H1 (cell line): ENCODE measurements around the gene ITGAV. TPM values are rescaled to one million over a fixed set of nuclear protein-coding genes. Genes with fewer than 3 reads are reported as not detected.

Source experiments
- CTCF ChIA-PET: fragments of 300-600 bp; sonication (Branson Sonifier 250); formaldehyde crosslinking; loops from one replicate; lab custom pipeline; 2021; ENCODE audit not compliant: partially characterized antibody; lab: Charles Lee
- POLR2A ChIA-PET: fragments of 300-600 bp; sonication (Branson Sonifier 250); formaldehyde crosslinking; loops from one replicate; lab custom pipeline; 2021; ENCODE audit warnings: inconsistent platforms; ENCODE audit not compliant: partially characterized antibody; lab: Charles Lee
- DNase-seq, 2 experiments: peaks; one replicate each; pipeline versions ENCODE4 v3.0.0 to v3.0.0-alpha.2; 2010 to 2022; ENCODE audit warnings: low spot score in 2 of 2, low read depth in 1 of 2, mixed read lengths in 1 of 2
- FAIRE-seq: peaks from 2 replicates; lab custom pipeline; 2011; peaks lifted over from hg19 to GRCh38; lab: Jason Lieb, UNC
- H2AFZ ChIP-seq: 2 replicates; pipeline ENCODE4 v1.8.1; 2012; ENCODE audit warnings: low read length, inconsistent platforms
- H2AK5ac ChIP-seq: 2 replicates; pipeline ENCODE4 v1.6.1; 2013; ENCODE audit warnings: low read depth, low read length
- H2BK120ac ChIP-seq: replicated peaks from 2 replicates; pipeline ENCODE3; 2013; ENCODE audit warnings: low read depth, low read length, inconsistent platforms
- H2BK12ac ChIP-seq: 2 replicates; pipeline ENCODE4 v1.6.1; 2013; ENCODE audit warnings: low read depth, low read length
- H2BK15ac ChIP-seq: 2 replicates; pipeline ENCODE4 v1.6.1; 2013; ENCODE audit warnings: low read length
- H2BK20ac ChIP-seq: 2 replicates; pipeline ENCODE4 v1.6.1; 2013; ENCODE audit warnings: low read length
- H2BK5ac ChIP-seq: 2 replicates; pipeline ENCODE4 v1.6.1; 2013; ENCODE audit warnings: low read depth, low read length
- H3K14ac ChIP-seq: 2 replicates; pipeline ENCODE4 v1.6.1; 2013; ENCODE audit warnings: inconsistent platforms; ENCODE audit not compliant: insufficient read length
- H3K18ac ChIP-seq: 2 replicates; pipeline ENCODE4 v1.6.1; 2013; ENCODE audit warnings: low read length; ENCODE audit errors: extremely low read depth
- H3K23ac ChIP-seq: 2 replicates; pipeline ENCODE4 v1.6.1; 2013; ENCODE audit warnings: inconsistent platforms; ENCODE audit not compliant: insufficient read length
- H3K23me2 ChIP-seq: 2 replicates; pipeline ENCODE4 v1.6.1; 2013; ENCODE audit warnings: low read depth, low read length
- H3K27ac ChIP-seq: 2 replicates; pipeline ENCODE4 v1.6.1; 2011; ENCODE audit warnings: low read depth, low read length, inconsistent platforms
- H3K27me3 ChIP-seq, 4 experiments: replicated peaks in 1 of 4; 1 replicate in 1 of 4; 2 replicates in 3 of 4; pipeline versions ENCODE4 v1.6.1 to v1.8.1; 2011 to 2013; ENCODE audit warnings: low read length in 3 of 4, mild to moderate bottlenecking in 3 of 4, inconsistent platforms in 2 of 4, mixed read lengths in 2 of 4, moderate library complexity in 1 of 4; ENCODE audit not compliant: control insufficient read depth in 3 of 4, insufficient read depth in 3 of 4; ENCODE audit errors: extremely low read depth in 1 of 4
- H3K36me3 ChIP-seq, 4 experiments: 2 replicates each; pipeline versions ENCODE4 v1.6.1 to v1.8.1; 2011 to 2013; ENCODE audit warnings: mild to moderate bottlenecking in 4 of 4, low read length in 3 of 4, moderate library complexity in 2 of 4, control low read depth in 1 of 4, inconsistent platforms in 1 of 4; ENCODE audit not compliant: insufficient read depth in 4 of 4, control insufficient read depth in 2 of 4
- H3K4ac ChIP-seq: replicated peaks from 2 replicates; pipeline ENCODE3; 2013; ENCODE audit warnings: low read length, low read depth, mixed read lengths, inconsistent platforms; ENCODE audit not compliant: insufficient read length
- H3K4me1 ChIP-seq, 4 experiments: replicated peaks in 1 of 4; 1 replicate in 1 of 4; 2 replicates in 3 of 4; pipeline versions ENCODE4 v1.6.1 to v1.8.1; 2011 to 2013; ENCODE audit warnings: low read length in 3 of 4, inconsistent platforms in 2 of 4, mixed read lengths in 1 of 4; ENCODE audit not compliant: insufficient read depth in 4 of 4, control insufficient read depth in 3 of 4
- H3K4me2 ChIP-seq, 2 experiments: 2 replicates each; pipeline versions ENCODE4 v1.6.1 to v1.8.1; 2011 to 2013; ENCODE audit warnings: low read depth in 2 of 2, low read length in 2 of 2, control low read depth in 1 of 2, inconsistent platforms in 1 of 2, mild to moderate bottlenecking in 1 of 2; ENCODE audit not compliant: insufficient read depth in 1 of 2
- H3K4me3 ChIP-seq, 4 experiments: fragments of 200-600, 300-600 bp in 1 of 4; sonication (generic), shearing (Covaris generic), sonication (Bioruptor Twin) in 1 of 4; 2 replicates each; pipeline versions ENCODE4 v1.5.1 to v1.8.1; 2011 to 2016; ENCODE audit warnings: low read length in 4 of 4, low read depth in 3 of 4, control low read depth in 2 of 4, inconsistent platforms in 2 of 4, mild to moderate bottlenecking in 2 of 4, mixed read lengths in 1 of 4, moderate library complexity in 1 of 4; ENCODE audit not compliant: insufficient read depth in 2 of 4; ENCODE audit errors: extremely low read depth in 1 of 4
- H3K56ac ChIP-seq: replicated peaks from 2 replicates; pipeline ENCODE3; 2013; ENCODE audit warnings: low read depth, mild to moderate bottlenecking, mixed read lengths, low read length, inconsistent platforms; ENCODE audit not compliant: insufficient read length
- H3K79me1 ChIP-seq: 2 replicates; pipeline ENCODE4 v1.6.1; 2013; ENCODE audit warnings: low read depth, low read length, control low read depth
- H3K79me2 ChIP-seq, 2 experiments: 2 replicates each; pipeline versions ENCODE4 v1.6.1 to v1.8.1; 2012 to 2013; ENCODE audit warnings: low read length in 2 of 2, mild to moderate bottlenecking in 2 of 2, inconsistent platforms in 1 of 2; ENCODE audit not compliant: insufficient read depth in 2 of 2, control insufficient read depth in 1 of 2
- H3K9ac ChIP-seq, 4 experiments: replicated peaks in 1 of 4; 1 replicate in 1 of 4; 2 replicates in 3 of 4; pipeline versions ENCODE4 v1.6.1 to v1.8.1; 2011 to 2013; ENCODE audit warnings: low read depth in 3 of 4, low read length in 3 of 4, control low read depth in 2 of 4, mild to moderate bottlenecking in 2 of 4, moderate library complexity in 2 of 4, inconsistent platforms in 1 of 4; ENCODE audit errors: extremely low read depth in 1 of 4
- H3K9me3 ChIP-seq, 2 experiments: 2 replicates each; pipeline versions ENCODE4 v1.6.1 to v1.8.1; 2012 to 2013; ENCODE audit warnings: mild to moderate bottlenecking in 2 of 2, moderate library complexity in 2 of 2, control low read depth in 1 of 2, inconsistent platforms in 1 of 2, low read depth in 1 of 2, low read length in 1 of 2, mixed read lengths in 1 of 2; ENCODE audit not compliant: insufficient read depth in 2 of 2
- H4K20me1 ChIP-seq, 2 experiments: replicated peaks in 1 of 2; 2 replicates each; pipeline versions ENCODE3 to v1.8.1; 2011 to 2013; ENCODE audit warnings: inconsistent platforms in 2 of 2, low read length in 2 of 2, mild to moderate bottlenecking in 1 of 2; ENCODE audit not compliant: insufficient read depth in 2 of 2, control insufficient read depth in 1 of 2
- H4K5ac ChIP-seq: 2 replicates; pipeline ENCODE4 v1.6.1; 2013; ENCODE audit warnings: low read length, low read depth, mixed read lengths, inconsistent platforms; ENCODE audit not compliant: insufficient read length
- H4K8ac ChIP-seq: 2 replicates; pipeline ENCODE4 v1.8.0; 2013; ENCODE audit warnings: mild to moderate bottlenecking, moderate library complexity, low read length, inconsistent platforms; ENCODE audit not compliant: insufficient read depth; ENCODE audit errors: extremely low read depth
- H4K91ac ChIP-seq: replicated peaks from 2 replicates; pipeline ENCODE3; 2013; ENCODE audit warnings: low read length, mixed read lengths, inconsistent platforms; ENCODE audit not compliant: insufficient read length
- ATF3 ChIP-seq: IDR thresholded peaks from 2 replicates; pipeline ENCODE4 v1.6.1; 2011; ENCODE audit warnings: low read depth, mild to moderate bottlenecking, low read length; ENCODE audit not compliant: insufficient read depth
- CREB1 ChIP-seq: IDR thresholded peaks from 2 replicates; pipeline ENCODE4 v1.6.1; 2012; ENCODE audit warnings: inconsistent platforms
- HDAC6 ChIP-seq: IDR thresholded peaks from one replicate; pipeline ENCODE4 v1.7.1; 2012; ENCODE audit warnings: low read depth, mild to moderate bottlenecking, inconsistent platforms, low read length, moderate library complexity
- KDM1A ChIP-seq: fragments of 200-600, 300-600 bp; sonication (generic); IDR thresholded peaks from 2 replicates; pipeline ENCODE4 v1.7.1; 2016; ENCODE audit warnings: mild to moderate bottlenecking, low read length, borderline replicate concordance
- RFX5 ChIP-seq: IDR thresholded peaks from 2 replicates; pipeline ENCODE4 v1.6.1; 2011; ENCODE audit warnings: low read depth, low read length, improper control_type of control experiment, borderline replicate concordance
- SIN3A ChIP-seq, 2 experiments: IDR thresholded peaks in 1 of 2; conservative IDR thresholded peaks in 1 of 2; 2 replicates each; pipeline ENCODE4 v1.6.1; 2011 to 2012; ENCODE audit warnings: low read length in 2 of 2, improper control_type of control experiment in 1 of 2, low read depth in 1 of 2, mild to moderate bottlenecking in 1 of 2
- SP1 ChIP-seq: IDR thresholded peaks from 2 replicates; pipeline ENCODE4 v1.6.1; 2011; ENCODE audit warnings: low read depth, low read length
- USF2 ChIP-seq: IDR thresholded peaks from 2 replicates; pipeline ENCODE4 v1.6.1; 2011; ENCODE audit warnings: low read length, improper control_type of control experiment
- WGBS, 2 experiments: shearing (Covaris generic) in 1 of 2; methylation state at CpG; one replicate each; pipeline versions ENCODE4 v1.1.6 to v1.1.7; 2013 to 2015; ENCODE audit warnings: low lambda C conversion rate in 2 of 2, mixed read lengths in 2 of 2, inconsistent platforms in 1 of 2, low coverage in 1 of 2, missing lambda C conversion rate in 1 of 2; ENCODE audit not compliant: insufficient replicate concordance in 2 of 2, insufficient coverage in 1 of 2, insufficient read length in 1 of 2; ENCODE audit errors: extremely low coverage in 1 of 2, missing lambda C conversion rate in 1 of 2; 5-methylcytosine and 5-hydroxymethylcytosine counted together
- polyA plus RNA-seq, 7 experiments: library from polyadenylated mRNA; depleted of rRNA in 3 of 7; stranded (reverse) in 5 of 7; unstranded in 2 of 7; fragments of >200 nt in 5 of 7; fragments of 200-250 nt in 2 of 7; gene quantifications; 1 replicate in 5 of 7; 2 replicates in 1 of 7; 4 replicates in 1 of 7; pipeline versions ENCODE4 v1.2.1 to v1.2.3, GENCODE V29; 2011 to 2013; ENCODE audit warnings: missing spikeins in 2 of 7, mixed read lengths in 2 of 7
- total RNA-seq: library from RNA; stranded (reverse); fragmentation: NEBNext Ultra II Directional; extraction: Animal tissue kit (Norgen Biotek cat#: 25700); gene quantifications from 2 replicates; pipeline ENCODE4 v1.2.1, GENCODE V29; 2021

The ITGAV gene
- total and polyA plus RNA-seq, 2 of the 8 experiments (the other 6 are each of a cell fraction or from before 2014, with no cell fraction given), result 11.7 to 42.4 TPM

- H3K79me1 ChIP-seq, result no peaks in the 10 kb centered on the region
- no peak for TF ChIP-seq USF2
- TF ChIP-seq KDM1A, result no peak
- TF ChIP-seq HDAC6, result no peak
- no peak for TF ChIP-seq SIN3A (conservative IDR thresholded peaks at IDR 0.05 in 1 of 2, IDR thresholded peaks at IDR 0.05 in 1 of 2; ENCODE audit: low read depth in 1 of 2, low read length in 2 of 2)
- no peak for TF ChIP-seq CREB1
- no peak for TF ChIP-seq RFX5
- TF ChIP-seq SP1, result no peak
- TF ChIP-seq ATF3, result no peak
- no peak overlapping the region for H3K4me2 ChIP-seq
- H4K20me1 ChIP-seq, result no peaks in the 10 kb centered on the region
- H2BK20ac ChIP-seq, result no peak overlapping the region
- H2BK15ac ChIP-seq, result no peak overlapping the region
- H4K5ac ChIP-seq, result no peak overlapping the region
- no peaks in the 10 kb centered on the region for H3K79me2 ChIP-seq
- H3K9ac ChIP-seq, result no peak overlapping the region
- no peak overlapping the region for H3K4me3 ChIP-seq
- no peak overlapping the region for H3K4ac ChIP-seq
- H3K4me1 ChIP-seq, result no peaks in the 10 kb centered on the region
- H4K8ac ChIP-seq, result no peak overlapping the region
- 93% methylated on average over 2 of the region's 2 CpGs; no CpG with 5 or more reads in 1 of the 2 experiments for WGBS, 2 experiments
- no peaks in the 10 kb centered on the region for H3K27me3 ChIP-seq
- no peak overlapping the region for H2AK5ac ChIP-seq
- ChIA-PET POLR2A (no interaction called here), CTCF (no interaction called here)
- no peak overlapping the region for H2AFZ ChIP-seq
- no peak overlapping the region for H2BK5ac ChIP-seq
- H4K91ac ChIP-seq, result no peak overlapping the region
- H2BK12ac ChIP-seq, result no peak overlapping the region
- no peak overlapping the region for H3K56ac ChIP-seq
- no peak for DNase-seq
- H2BK120ac ChIP-seq, result no peak overlapping the region
- peaks cover 4 to 69% (median 39%) of the 10 kb centered on the region in 4 experiments; a peak in 7 of 8 replicates for H3K36me3 ChIP-seq
- H3K18ac ChIP-seq, result no peak overlapping the region
- H3K9me3 ChIP-seq, result no peaks in the 10 kb centered on the region; a peak in 3 of 4 replicates
- FAIRE-seq, result no peak
- H3K14ac ChIP-seq, result no peak overlapping the region
- H3K23ac ChIP-seq, result no peak overlapping the region
- H3K23me2 ChIP-seq, result no peaks in the 10 kb centered on the region
- H3K27ac ChIP-seq, result no peak overlapping the region
These were observed 81.0 kb downstream of the ITGAV start for GRCh38 chr2:186670831-186671230.
